ENCODE measurements around the gene PDE8B. TPM values are rescaled to one million over a fixed set of nuclear protein-coding genes. Genes with fewer than 3 reads are reported as not detected.

The PDE8B gene
- total RNA-seq, 1 experiment from 2014 or later = 0.07 TPM

- TF ChIP-seq, protein P1, sequence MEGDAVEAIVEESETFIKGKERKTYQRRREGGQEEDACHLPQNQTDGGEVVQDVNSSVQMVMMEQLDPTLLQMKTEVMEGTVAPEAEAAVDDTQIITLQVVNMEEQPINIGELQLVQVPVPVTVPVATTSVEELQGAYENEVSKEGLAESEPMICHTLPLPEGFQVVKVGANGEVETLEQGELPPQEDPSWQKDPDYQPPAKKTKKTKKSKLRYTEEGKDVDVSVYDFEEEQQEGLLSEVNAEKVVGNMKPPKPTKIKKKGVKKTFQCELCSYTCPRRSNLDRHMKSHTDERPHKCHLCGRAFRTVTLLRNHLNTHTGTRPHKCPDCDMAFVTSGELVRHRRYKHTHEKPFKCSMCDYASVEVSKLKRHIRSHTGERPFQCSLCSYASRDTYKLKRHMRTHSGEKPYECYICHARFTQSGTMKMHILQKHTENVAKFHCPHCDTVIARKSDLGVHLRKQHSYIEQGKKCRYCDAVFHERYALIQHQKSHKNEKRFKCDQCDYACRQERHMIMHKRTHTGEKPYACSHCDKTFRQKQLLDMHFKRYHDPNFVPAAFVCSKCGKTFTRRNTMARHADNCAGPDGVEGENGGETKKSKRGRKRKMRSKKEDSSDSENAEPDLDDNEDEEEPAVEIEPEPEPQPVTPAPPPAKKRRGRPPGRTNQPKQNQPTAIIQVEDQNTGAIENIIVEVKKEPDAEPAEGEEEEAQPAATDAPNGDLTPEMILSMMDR (conservative IDR thresholded peaks at IDR 0.05) = no peak
- no peak overlapping the region for H3K4me2 ChIP-seq (ENCODE audit: insufficient read depth, insufficient read length, low read length)
- no peaks in the 10 kb centered on the region; a peak in 1 of 4 replicates for H3K4me1 Mint-ChIP-seq
- no peak overlapping the region for H3K9ac ChIP-seq (ENCODE audit: extremely low read depth, insufficient read length, low read length)
- H3K79me2 ChIP-seq (ENCODE audit: insufficient read depth, low read length) = no peaks in the 10 kb centered on the region
- no peak overlapping the region for H3K27ac ChIP-seq (ENCODE audit: insufficient read length, low read depth, low read length)
- H4K8ac ChIP-seq (replicated peaks; ENCODE audit: insufficient read length, low read depth, low read length) = no peak overlapping the region
- H4K91ac ChIP-seq (ENCODE audit: insufficient read length, low read depth, low read length) = no peak overlapping the region
- no peak overlapping the region for H3K23ac ChIP-seq (ENCODE audit: insufficient read length, low read depth, low read length)
- H3K27me3 Mint-ChIP-seq (ENCODE audit: low read depth) = peaks cover 4% of the 10 kb centered on the region; the same call in 1 of the 2 replicates
- H2BK20ac ChIP-seq (ENCODE audit: low read depth, low read length, poor library complexity, severe bottlenecking) = no peak overlapping the region
- no peak overlapping the region for H2BK120ac ChIP-seq (ENCODE audit: low read depth, low read length, poor library complexity, severe bottlenecking)
- H3K14ac ChIP-seq (ENCODE audit: insufficient read depth, low read length) = no peak overlapping the region
- no peak overlapping the region for H2BK5ac ChIP-seq (ENCODE audit: insufficient read length, low read length)
- H3K36me3 Mint-ChIP-seq (ENCODE audit: insufficient read depth in 1 of 3, low read depth in 3 of 3) = peaks cover 0 to 8% (median 0%) of the 10 kb centered on the region in 3 experiments; a peak in 2 of 7 replicates
- WGBS (ENCODE audit: extremely low coverage, insufficient read length, low lambda C conversion rate) = no CpG with 5 or more reads among the region's 2 CpGs
- no peaks in the 10 kb centered on the region for H3K27me3 ChIP-seq (ENCODE audit: insufficient read depth, low read length)
- H2BK15ac ChIP-seq (ENCODE audit: low read depth, low read length) = no peak overlapping the region
- H4K20me1 ChIP-seq (ENCODE audit: control insufficient read depth, insufficient read depth, insufficient read length) = no peaks in the 10 kb centered on the region
- H2BK12ac ChIP-seq (ENCODE audit: insufficient read length, low read depth, low read length) = no peak overlapping the region
- H3K79me1 ChIP-seq (ENCODE audit: insufficient read depth, low read depth, low read length, poor library complexity, severe bottlenecking) = no peaks in the 10 kb centered on the region
- no peak overlapping the region for H3K4ac ChIP-seq (ENCODE audit: low read depth, low read length)
- no peak overlapping the region for H3T11ph ChIP-seq (ENCODE audit: low read length)
- H2AFZ ChIP-seq (ENCODE audit: low read length) = no peak overlapping the region
- H4K5ac ChIP-seq (ENCODE audit: insufficient read length, low read depth, low read length) = no peak overlapping the region
- no peak overlapping the region for H3K4me3 Mint-ChIP-seq
- H3K9me3 Mint-ChIP-seq = peaks cover 3% of the 10 kb centered on the region in 2 experiments; a peak in 2 of 5 replicates
- no peaks in the 10 kb centered on the region for H3K9me3 ChIP-seq (ENCODE audit: control insufficient read depth, low read depth, low read length)
- no peak overlapping the region for H2AK5ac ChIP-seq (ENCODE audit: insufficient read length, low read length)
- no peak overlapping the region for H3K56ac ChIP-seq (ENCODE audit: insufficient read length, low read depth, low read length)
- H3K27ac Mint-ChIP-seq = no peak overlapping the region
- H3K18ac ChIP-seq (ENCODE audit: insufficient read length, low read depth, low read length) = no peak overlapping the region
- no peaks in the 10 kb centered on the region for H3K4me1 ChIP-seq (ENCODE audit: insufficient read depth, low read length)
- no peaks in the 10 kb centered on the region for H3K23me2 ChIP-seq (ENCODE audit: insufficient read length, low read depth, low read length, poor library complexity, severe bottlenecking)
- no peak for DNase-seq
Measured at GRCh38 chr5:77389746-77390145, 179.3 kb downstream of the PDE8B start.
